K562 (cell line): ENCODE results near the gene LYZL4. TPM values are rescaled to one million over a fixed set of nuclear protein-coding genes. Genes with fewer than 3 reads are reported as not detected.

Experiments used
- SNAPC5 ChIP-seq: fragments of 250-450 bp; sonication (Bioruptor Pico); IDR thresholded peaks from 2 replicates; pipeline ENCODE4 v1.8.0; 2021; ENCODE audit warnings: moderate library complexity, mild to moderate bottlenecking, inconsistent platforms
- TAL1 ChIP-seq: fragments of 450-650 bp; IDR thresholded peaks from 2 replicates; pipeline ENCODE4 v1.6.1; 2016; ENCODE audit warnings: mild to moderate bottlenecking
- THAP12 ChIP-seq: fragments of 250-450 bp; sonication (Bioruptor Pico); IDR thresholded peaks from 2 replicates; pipeline ENCODE4 v1.9.0; 2021; ENCODE audit warnings: mild to moderate bottlenecking, inconsistent platforms
- ZNF507 ChIP-seq: conservative IDR thresholded peaks from 2 replicates; pipeline ENCODE4 v1.6.1; 2017; ENCODE audit warnings: missing genetic modification characterization, missing compliant biosample characterization
- ZNF512 ChIP-seq: IDR thresholded peaks from 2 replicates; pipeline ENCODE4 v1.6.1; 2016; ENCODE audit warnings: missing genetic modification characterization, missing compliant biosample characterization
- ZNF655 ChIP-seq: fragments of 250-450 bp; sonication (Bioruptor Pico); IDR thresholded peaks from 2 replicates; pipeline ENCODE4 v1.5.0; 2021
- ZNF766 ChIP-seq: fragments of 200-800 bp; sonication (Bioruptor generic); conservative IDR thresholded peaks from 2 replicates; pipeline ENCODE4 v1.6.1; 2016; ENCODE audit warnings: missing genetic modification characterization, missing compliant biosample characterization
- polyA plus RNA-seq, 8 experiments: library from polyadenylated mRNA; depleted of rRNA in 4 of 8; stranded (reverse) in 5 of 8; unstranded in 3 of 8; fragments of >200 nt; fragmentation: Nextera tagmentation in 2 of 8; fragmentation: Illumina TruSeq in 1 of 8; extraction: Ambion mirVana in 2 of 8; extraction: Trizol in 1 of 8; gene quantifications; 2 replicates each; pipeline versions ENCODE4 v1.2.1 to v1.2.3, GENCODE V29; 2011 to 2014; ENCODE audit warnings: inconsistent platforms in 1 of 8, missing spikeins in 1 of 8
- total RNA-seq, 7 experiments: library from RNA; depleted of rRNA in 6 of 7; stranded (reverse); fragments of >200 nt in 6 of 7; fragmentation: Illumina TruSeq in 2 of 7; extraction: Trizol in 2 of 7; gene quantifications; 2 replicates each; pipeline versions ENCODE4 v1.2.1 to v1.2.3, GENCODE V29; 2011 to 2021; ENCODE audit warnings: low replicate concordance in 1 of 7

The LYZL4 gene
- total and polyA plus RNA-seq, 9 of the 15 experiments (the other 6 are each of a cell fraction or from before 2014, with no cell fraction given): not detected

- TF ChIP-seq THAP12 (no peak), SNAPC5 (no peak), ZNF512 (tag) (no peak), ZNF507 (no peak), TAL1 (peak; percentile 96), ZNF766 (CRISPR knock-in tag) (peak; percentile 91), ZNF655 (CRISPR knock-in tag) (no peak)
- TF ChIP-seq, all 486 proteins: peak for 75
Observed at GRCh38 chr3:42349765-42350594, 60.4 kb downstream of the LYZL4 start (continued).
